LoVo (cell line): ENCODE data around the gene CCDC82.

Experiments used
- DNase-seq: peaks from one replicate; pipeline ENCODE4 v3.0.0-alpha.2; 2016; ENCODE audit warnings: low spot score

Gene CCDC82

GRCh38 chr11:96361778-96362177 is 27.9 kb downstream of the CCDC82 start:
- no peak for DNase-seq

- DNase-seq = no peak
Measured at GRCh38 chr11:96358321-96358720, 31.4 kb downstream of the CCDC82 start.

- no peak for DNase-seq
Measured at GRCh38 chr11:96357794-96358193, 31.9 kb downstream of the CCDC82 start.

GRCh38 chr11:96356848-96357247 is 32.9 kb downstream of the CCDC82 start:
- no peak for DNase-seq

- DNase-seq = peak; percentile 91
Measured at GRCh38 chr11:96342961-96343711, 46.6 kb downstream of the CCDC82 start, which contains the start of gene MAML2. Gene MAML2, minus strand, starts transcription at chr11:96343195. Its CDS starts 1,300 bp downstream, at chr11:96341895.

GRCh38 chr11:96342014-96342960 is 47.4 kb downstream of the CCDC82 start:
- peak; percentile 30 for DNase-seq

- DNase-seq = no peak
Measured at GRCh38 chr11:96341211-96342013, 48.3 kb downstream of the CCDC82 start.

GRCh38 chr11:96340555-96340885 is 49.2 kb downstream of the CCDC82 start:
- DNase-seq = no peak

GRCh38 chr11:96339706-96340554 is 49.8 kb downstream of the CCDC82 start:
- DNase-seq = no peak

- DNase-seq = no peak
Measured at GRCh38 chr11:96338910-96339705, 50.6 kb downstream of the CCDC82 start.

- no peak for DNase-seq
Measured at GRCh38 chr11:96337541-96338431, 51.9 kb downstream of the CCDC82 start.

- no peak for DNase-seq
Measured at GRCh38 chr11:96335388-96335787, 54.3 kb downstream of the CCDC82 start.

- no peak for DNase-seq
Measured at GRCh38 chr11:96334219-96334618, 55.5 kb downstream of the CCDC82 start.

- no peak for DNase-seq
Measured at GRCh38 chr11:96333191-96333719, 56.5 kb downstream of the CCDC82 start.

GRCh38 chr11:96332126-96332771 is 57.5 kb downstream of the CCDC82 start:
- DNase-seq = no peak

- DNase-seq = no peak
Measured at GRCh38 chr11:96331699-96332116, 58.0 kb downstream of the CCDC82 start.

GRCh38 chr11:96330511-96330859 is 59.2 kb downstream of the CCDC82 start:
- DNase-seq = no peak

- no peak for DNase-seq
Measured at GRCh38 chr11:96329855-96330510, 59.7 kb downstream of the CCDC82 start.
